ENCODE data around the gene FBXL3.
"Not testable (repeated sequence)": the region's sequence is repeated elsewhere in the genome, so short reads cannot be mapped to it uniquely, and the experiment has no call there.

Gene FBXL3

DNA sequence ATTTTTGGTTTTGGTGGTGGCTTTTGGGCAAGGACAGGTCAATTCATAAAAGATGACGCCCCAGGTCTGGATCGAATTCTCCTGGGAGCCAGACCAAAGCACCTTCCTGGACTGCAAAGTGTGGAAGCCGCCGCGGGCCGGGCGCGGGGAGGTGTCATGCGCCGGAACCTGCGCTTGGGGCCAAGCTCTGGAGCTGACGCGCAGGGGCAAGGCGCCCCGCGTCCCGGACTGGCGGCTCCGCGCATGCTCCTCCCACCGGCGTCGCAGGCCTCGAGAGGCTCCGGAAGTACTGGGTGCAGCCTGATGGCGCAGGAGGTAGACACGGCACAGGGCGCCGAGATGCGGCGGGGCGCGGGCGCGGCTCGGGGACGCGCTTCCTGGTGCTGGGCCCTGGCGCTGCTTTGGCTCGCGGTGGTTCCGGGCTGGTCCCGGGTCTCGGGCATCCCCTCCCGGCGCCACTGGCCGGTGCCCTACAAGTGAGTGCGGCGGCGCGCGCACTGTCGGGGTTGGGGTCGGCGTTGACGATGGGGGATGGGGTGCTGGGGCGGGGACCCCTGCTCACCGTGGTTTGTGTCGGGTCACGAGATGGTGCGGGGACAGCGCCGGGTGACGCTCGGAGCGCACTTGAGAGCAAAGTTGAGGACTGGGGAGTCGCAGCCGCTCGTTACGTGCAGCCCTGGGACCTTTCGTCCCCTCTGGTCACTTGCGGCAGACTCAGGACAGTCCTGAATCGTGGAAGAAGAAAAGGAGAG, 35.0 kb downstream of the FBXL3 start, which contains the start of gene CLN5:
Gene CLN5 (plus strand): TSS at position 286 of the 752 bp plus-strand sequence. CDS start 18 bp downstream, at position 304.
- peak; percentile 83 to 92 (median 88) for DNase-seq (ENCODE audit: low read depth in 3 of 3, low spot score in 1 of 3)

DNA sequence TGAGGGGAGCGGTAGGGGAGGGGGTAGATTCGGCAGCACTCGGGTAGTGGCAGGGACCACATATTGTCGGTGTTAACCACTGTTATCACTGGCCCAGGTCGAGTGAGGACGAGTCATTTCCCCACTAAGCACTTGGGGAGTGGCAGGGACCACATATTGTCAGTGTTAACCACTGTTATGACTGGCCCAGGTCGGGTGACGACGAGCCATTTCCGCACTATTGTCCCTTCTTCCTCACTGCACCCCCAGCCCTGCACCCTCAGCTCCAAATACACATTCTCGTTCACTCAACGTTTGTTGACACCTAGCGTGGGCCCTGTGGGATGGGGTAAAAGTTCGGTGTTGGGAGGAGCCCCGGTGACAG, 35.5 kb downstream of the FBXL3 start:
- peak in 2 of 3 donors; percentile 30 to 38 for DNase-seq (ENCODE audit: low read depth in 3 of 3, low spot score in 1 of 3)

DNA sequence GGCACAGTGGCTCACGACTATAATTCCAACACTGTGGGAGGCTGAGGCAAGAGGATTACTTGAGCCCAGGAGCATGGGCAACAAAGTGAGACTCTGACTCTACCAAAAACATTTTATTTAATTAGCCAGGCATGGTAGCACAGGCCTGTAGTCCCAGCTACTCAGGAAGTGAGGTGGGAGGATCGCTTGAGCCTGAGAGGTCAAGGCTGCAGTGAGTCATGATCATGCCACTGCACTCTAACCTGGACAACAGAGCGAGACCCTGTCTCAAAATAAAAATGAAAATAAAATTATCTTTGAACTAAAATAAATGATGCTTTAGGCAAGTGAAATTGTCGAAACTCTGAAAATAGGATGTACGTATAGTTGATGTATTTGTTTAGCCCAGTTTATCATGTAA, 43.3 kb downstream of the FBXL3 start:
- DNase-seq (ENCODE audit: low read depth in 3 of 3, low spot score in 1 of 3): no peak

DNA sequence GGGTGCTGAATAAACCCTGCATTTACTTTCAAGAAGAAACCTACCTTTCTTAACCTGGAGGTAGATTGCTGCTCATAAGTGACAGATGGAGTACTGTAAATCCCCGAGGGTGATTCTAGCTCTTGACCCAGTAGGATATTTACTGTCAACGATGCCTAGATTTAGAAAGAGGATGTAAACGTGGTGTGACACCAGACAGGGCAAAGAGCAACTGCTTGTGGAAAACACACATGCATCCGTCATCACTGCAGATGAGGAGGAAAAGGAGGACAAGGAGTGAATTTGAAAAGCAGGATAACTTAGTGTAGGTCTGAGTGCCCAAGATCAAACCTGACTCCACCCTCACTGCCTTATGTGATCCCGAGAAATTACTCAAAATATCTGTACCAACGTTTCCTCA, 44.9 kb downstream of the FBXL3 start:
- DNase-seq (ENCODE audit: low read depth in 3 of 3, low spot score in 1 of 3): no peak

DNA sequence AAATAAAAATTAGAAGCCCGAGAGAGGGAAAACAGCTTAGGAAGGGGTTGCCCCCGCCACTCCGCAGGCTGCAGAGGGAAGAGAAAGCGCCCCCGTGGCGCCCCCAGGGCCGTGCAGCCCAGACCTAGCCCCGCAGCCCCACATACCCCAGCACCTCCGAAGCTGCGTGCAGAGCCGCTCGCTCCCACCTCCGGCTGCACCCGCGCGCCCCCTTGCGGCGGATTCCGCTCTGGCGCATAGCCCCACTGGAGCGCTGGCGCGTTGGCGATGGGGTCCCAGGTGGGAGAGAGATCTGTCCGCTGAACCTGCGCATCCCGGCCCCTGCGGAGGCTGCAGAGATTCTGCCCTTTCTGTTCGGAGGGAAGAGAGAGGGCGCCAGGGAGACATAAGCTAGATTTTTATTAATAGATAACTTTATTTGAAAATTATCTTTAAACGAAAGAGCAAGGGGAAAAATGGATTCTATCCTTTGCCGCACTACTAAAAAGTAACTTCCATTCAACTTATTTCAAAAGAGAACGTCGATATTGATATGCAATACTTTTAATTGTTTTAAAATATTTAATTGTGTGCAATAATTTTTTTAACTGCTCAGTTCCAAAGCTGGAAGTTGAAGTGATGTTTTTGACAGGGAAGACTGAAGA, 46.8 kb downstream of the FBXL3 start:
- peak; percentile 47 to 87 (median 69) for DNase-seq (ENCODE audit: low read depth in 3 of 3, low spot score in 1 of 3)

DNA sequence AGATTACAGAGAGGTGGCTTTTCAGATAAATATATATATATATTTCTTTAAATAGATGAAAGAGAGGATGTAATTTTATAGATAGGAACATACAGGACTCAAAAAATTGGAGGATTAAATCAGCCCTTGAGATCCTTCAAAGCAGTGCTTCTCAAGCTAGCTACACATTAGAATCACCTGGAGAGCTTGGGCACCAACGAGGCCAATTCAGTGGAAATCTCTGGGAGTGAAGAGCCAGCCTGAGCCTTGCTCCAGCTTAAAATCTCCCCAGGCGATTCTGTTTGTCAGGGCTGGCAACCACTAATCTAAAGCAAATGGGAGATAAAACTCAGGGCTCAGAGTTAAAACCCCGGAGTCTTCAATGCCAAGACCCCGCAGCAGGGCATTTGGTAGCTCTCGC, 50.0 kb downstream of the FBXL3 start:
- DNase-seq (ENCODE audit: low read depth in 3 of 3, low spot score in 1 of 3): no peak

DNA sequence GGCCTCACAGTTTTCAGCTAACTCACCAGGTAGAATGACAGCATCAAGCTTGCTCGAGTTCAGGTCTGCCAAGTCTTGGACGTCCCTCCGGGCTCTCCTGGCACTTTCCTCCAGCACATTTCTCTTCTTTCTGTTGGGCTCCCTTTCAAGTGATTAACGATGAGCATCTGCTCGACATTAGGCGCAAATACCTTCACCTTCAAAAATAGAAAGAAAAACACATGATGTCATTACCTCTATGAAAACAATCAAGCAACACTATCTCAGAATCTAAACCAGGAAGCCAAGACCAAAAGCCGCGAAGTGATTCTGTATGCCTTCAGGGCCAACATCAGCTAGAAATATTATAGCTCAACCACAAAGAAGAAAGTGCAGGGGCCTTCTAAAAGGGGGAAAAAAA, 50.5 kb downstream of the FBXL3 start:
- no peak for DNase-seq (ENCODE audit: low read depth in 3 of 3, low spot score in 1 of 3)

DNA sequence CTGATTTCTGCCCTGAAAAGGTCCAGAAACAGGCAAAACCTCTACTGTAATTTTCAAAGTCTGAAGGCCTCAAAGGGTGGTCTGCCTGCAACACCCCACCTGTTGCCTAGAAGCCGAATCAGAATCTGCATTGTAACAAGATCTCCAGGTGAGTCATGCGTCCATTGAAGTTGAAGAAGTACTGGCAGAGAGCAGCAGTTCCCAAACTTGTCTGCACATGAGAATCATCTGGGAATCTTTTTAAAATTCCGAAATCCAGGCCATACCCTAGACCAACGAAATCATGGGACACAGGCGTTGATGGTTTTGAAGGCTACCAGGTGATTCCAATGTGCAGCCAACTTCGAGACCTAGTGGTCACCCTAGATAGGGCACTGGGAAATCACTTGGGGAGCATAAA, 51.1 kb downstream of the FBXL3 start:
- DNase-seq (ENCODE audit: low read depth in 3 of 3, low spot score in 1 of 3): no peak

DNA sequence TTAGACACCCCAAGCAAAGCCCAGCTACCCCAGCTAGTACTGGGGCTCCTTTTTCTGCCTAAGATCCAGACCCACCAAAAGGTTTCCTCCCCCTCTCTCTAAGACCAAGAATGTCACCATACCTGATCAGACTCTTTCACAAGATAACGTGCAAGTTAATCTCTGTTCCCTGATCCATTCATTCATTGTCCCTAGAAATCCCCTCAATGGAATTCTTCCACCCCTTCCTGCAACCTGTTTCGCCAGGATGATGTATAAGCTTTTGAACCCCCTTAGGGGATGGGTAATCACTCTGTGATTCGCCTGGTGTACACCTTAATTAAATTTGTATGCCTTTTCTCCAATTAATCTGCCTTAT, 52.4 kb downstream of the FBXL3 start:
- no peak for DNase-seq (ENCODE audit: low read depth in 3 of 3, low spot score in 1 of 3)

DNA sequence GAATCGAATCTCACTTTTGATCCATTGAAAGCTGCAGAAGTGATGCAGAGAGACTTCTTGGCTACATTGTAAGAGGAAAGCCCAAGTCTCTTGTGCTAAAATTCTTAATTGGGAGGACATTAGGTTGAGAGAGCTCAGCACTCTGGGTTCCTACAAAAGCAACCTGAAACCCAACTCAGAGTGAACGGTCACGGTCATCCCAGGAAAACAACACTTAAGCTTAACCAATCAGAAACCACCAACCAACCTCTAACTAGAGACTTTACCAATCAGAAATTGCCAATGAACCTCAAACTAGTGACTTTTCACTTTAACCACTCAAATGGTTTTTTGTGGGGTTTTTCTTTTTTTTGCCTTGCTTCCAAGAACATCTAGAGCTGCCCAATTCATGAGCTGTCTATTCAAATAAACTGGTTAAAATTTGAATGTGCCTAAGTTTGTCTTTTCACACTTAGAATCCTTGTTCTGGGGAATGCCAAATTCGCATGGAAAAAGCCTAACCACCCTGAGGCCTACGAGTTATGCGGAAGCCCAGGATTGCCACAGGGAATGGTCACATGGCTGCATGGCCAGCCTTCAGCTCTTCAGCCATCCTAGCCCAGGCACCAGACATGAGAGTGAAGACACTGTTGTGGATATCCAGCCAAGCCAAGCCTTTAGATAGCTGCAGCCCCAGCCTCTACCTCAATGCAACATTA, 52.9 kb downstream of the FBXL3 start:
- DNase-seq (ENCODE audit: low read depth in 3 of 3, low spot score in 1 of 3): no peak

DNA sequence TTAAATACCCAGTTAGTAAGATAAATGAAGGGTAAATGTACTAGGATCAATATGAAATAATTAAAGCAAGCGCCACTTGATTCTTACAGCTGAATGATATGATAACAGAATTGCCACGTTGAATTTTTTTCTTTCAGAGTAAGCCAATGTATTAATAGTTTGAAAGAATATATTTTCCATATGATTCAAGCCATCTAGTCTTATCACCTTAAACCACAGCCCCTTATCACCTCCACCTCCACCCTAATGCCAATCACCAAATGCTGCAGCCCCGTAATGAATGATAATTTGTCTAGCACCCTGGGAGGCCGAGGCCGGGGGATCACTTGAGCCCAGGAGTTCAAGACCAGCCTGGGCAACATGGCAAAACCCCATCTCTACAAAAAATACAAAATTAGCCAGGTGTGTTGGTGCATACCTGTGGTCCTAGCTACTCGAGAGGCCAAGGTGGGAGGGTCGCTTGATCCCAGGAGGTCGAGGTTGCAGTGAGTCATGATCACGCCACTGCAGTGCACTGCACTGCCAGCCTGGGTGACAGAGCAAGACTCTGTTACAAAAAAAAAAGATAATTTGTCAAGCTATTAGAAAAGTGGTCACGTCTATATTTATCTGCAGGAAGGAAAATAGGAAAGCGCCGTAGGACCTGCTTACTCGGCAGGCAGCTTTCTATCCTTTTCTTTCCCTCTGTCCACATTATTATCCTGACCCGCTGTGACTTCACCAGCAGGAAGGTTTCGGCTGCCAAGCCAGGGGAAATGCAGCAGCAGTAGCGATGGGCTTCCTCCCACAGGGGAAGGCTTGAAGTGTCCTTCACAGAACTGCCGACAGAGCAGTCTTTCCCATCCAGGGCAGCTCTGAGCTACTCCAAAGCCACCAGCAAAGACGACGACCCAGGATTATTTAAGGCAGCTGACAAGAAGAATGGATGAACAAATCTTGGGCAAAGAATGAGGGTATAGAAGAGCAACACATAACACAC, 54.8 kb downstream of the FBXL3 start:
- DNase-seq (ENCODE audit: low read depth in 3 of 3, low spot score in 1 of 3): no peak

DNA sequence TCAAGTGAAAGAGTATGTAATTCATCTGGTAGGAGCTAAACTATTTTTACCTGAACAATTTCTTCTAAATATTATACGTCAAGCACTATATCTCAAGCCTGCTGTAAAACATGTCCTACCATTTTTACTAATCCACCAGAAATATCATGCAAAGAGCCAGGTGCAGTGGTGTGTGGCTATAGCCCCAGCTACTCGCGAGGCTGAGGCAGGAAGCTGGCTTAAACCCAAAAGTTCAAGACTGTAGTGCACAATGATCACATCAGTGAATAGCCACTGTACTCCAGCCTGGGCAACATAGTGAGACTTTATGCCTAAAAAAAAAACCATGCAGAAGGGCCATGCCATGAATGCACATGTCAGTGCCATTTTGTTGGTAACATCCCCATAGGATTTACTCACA, 55.7 kb downstream of the FBXL3 start:
- no peak for DNase-seq (ENCODE audit: low read depth in 3 of 3, low spot score in 1 of 3)

DNA sequence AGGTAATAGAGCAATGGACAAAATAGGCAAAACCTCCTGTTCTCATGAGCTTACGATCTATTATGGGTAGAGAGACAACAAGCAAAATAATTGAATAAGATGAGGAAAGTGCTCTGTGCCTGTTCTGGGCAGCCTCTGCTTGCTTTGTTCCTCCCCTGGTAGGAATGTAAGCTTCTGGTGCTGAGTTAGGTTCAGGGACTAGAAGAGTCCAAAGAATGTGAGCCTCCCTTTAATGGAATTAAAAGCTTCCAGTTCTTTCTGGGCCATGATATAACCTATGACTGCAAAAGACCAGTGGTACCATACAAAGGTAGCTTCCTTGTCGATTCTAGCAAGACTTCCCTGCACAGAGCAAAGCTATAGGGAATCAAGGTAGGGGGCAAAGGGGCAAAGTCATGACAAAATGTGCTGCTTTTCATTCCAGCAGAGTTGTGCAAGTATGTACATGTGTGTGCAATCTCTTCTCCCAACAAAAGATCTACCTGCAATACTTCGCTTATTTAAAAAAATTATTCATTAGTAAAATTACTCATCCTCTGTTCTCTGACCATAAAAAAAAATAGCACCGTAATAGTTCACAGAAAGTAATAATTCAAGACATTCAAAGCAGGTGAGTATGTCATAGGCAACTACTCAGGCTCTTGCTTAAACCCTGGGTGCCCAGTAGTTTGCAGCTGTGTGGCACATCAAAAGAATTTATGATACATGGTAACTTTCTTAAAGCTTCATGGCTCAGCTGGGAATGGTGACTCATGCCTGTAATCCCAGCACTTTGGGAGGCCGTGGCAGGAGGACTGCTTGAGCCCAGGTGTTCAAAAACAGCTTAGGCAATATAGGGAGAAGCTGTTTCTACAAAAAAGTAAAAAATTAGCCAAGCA, 57.2 kb downstream of the FBXL3 start:
- no peak for DNase-seq (ENCODE audit: low read depth in 3 of 3, low spot score in 1 of 3)

DNA sequence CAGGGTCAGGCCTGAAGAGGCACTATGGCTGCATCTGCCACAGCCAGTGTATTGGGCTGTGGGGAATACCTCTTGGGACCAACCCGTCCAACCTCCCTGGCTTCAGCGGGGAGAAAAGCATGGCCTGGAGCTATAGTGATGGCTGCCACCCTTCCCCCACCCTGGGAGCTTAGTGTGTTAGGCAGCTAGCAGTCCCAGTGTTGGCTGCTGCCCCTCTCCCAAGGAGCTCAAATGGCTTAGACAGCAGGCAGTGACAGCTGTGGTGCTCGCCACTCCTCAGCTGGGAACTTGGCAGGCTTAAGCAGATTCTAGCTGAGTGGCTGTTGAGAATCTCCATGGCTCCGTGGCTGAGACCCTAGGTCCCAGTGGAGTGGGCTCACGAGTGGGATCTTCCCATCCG, 58.9 kb downstream of the FBXL3 start:
- no peak for DNase-seq (ENCODE audit: low read depth in 3 of 3, low spot score in 1 of 3)

DNA sequence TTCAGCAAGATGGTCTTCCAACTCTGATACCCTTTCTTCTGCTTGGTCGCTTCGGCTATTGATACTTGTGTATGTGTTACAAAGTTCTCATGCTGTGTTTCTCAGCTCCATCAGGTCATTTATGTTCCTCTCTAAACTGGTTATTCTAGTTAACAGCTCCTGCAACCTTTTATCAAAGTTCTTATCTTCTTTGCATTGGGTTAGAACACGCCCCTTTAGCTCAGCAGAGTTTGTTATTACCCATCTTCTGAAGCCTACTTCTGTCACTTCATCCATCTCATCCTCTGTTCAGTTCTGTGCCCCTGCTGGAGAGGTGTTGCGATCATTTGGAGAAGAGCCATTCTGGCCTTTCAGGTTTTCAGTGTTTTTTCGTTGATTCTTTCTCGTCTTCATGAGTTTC, 59.9 kb downstream of the FBXL3 start:
- no peak for DNase-seq (ENCODE audit: low read depth in 3 of 3, low spot score in 1 of 3)

DNA sequence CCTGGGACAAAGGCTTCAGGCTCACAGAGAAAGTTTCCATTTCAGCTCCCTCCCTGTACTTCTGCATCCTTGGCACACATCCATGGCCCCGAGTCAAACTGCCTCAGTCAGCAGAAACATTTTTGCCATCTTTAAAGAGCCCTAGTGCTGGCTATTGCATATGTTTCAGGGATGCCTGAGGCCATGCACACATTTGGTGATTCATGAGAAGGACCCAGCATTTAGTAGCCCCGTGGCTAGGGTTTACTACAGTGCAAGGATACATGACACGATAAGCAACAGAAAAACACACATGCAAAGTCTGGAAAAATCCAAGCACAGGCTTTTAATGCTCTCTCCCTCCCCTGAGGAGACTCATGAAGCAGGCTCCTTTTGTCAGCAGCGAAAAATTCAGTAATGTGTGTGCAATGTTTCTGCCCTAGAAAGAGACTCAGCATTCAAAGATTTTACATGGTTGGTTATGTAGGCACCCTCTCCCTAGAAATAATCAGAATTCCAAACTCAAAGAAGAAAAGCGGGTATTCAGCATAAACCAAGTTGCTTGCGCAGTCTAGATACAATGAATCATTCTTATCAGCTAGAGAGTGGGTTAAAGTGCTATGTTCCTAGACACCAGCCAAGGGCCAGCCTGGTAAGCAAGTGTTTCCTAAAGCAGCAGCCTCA, 61.1 kb downstream of the FBXL3 start:
- no peak for DNase-seq (ENCODE audit: low read depth in 3 of 3, low spot score in 1 of 3)

DNA sequence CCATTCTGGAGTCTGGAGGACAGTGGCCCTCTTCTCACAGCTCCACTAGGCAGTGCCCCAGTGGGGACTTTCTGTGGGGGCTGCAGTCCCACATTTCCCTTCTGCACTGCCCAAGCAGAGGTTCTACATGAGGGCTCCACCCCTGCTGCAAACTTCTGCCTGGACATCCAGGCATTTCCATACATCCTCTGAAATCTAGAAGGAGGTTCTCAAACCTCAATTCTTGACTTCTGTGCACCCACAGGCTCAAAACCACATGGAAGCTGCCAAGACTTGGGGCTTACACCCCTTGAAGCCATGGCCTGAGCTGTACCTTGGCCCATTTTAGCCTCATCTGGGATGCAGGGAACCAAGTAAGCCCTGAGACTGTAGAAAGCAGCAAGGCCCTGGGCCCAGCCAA, 67.2 kb downstream of the FBXL3 start:
- DNase-seq (ENCODE audit: low read depth in 3 of 3, low spot score in 1 of 3): not testable (repeated sequence)

DNA sequence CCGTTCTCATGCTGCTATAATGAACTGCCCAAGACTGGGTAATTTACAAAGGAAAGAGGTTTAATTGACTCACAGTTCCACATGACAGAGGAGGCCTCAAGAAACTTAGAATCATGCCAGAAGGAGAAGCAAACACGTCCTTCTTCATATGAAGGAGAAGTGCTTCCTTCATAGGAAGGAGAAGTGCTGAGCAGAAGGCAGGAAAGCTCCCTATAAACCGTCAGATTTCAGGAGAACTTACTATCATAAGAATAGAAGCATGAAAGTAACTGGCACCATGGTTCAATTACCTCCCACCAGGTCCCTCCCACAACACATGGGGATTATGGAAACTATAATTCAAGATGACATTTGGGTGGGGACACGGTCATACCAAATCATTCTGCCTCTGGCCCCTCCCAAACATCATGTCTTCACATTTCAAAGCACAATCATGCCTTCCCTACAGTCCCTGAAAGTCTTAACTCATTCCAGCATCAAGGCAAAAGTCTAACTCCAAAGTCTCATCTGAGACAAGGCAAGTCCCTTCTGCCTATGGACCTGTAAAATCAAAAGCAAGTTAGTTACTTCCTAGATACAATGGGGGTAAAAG, 68.0 kb downstream of the FBXL3 start:
- no peak for DNase-seq (ENCODE audit: low read depth in 3 of 3, low spot score in 1 of 3)

DNA sequence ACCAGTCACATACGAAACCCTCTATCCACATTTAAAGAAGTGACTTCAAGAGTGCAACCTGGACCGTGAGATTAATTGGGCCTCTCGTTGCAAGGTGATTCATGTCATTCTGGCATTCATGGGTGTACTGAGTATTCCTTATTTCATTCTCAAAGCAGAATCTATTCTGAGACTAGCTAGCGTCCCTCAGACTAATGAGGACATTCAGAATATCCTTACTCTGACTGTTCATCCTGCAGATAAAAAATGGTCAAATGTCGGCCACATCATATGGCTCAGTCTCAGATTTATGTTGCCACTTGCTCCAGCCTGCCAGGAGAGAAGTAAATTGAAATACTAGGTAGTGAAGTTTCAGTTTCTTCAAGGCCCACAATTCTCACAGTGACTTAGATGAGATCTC, 71.3 kb downstream of the FBXL3 start:
- DNase-seq (ENCODE audit: low read depth in 3 of 3, low spot score in 1 of 3): no peak

All from stimulated activated CD4-positive, alpha-beta T cell treated with anti-CD3 and anti-CD28 coated beads, TNF-alpha, amount 100 ng/mL, for 1 hour (primary cell).